Fibroblast of peridontal ligament (primary cell): ENCODE measurements around the gene TMEM163.
"Not testable (repeated sequence)": the region's sequence is repeated elsewhere in the genome, so short reads cannot be mapped to it uniquely, and the experiment has no call there.

Experiments used
- DNase-seq: peaks from one replicate; pipeline ENCODE4 v3.0.0-alpha.2; 2010; ENCODE audit errors: extremely low read depth

Gene TMEM163

GRCh38 chr2:134489732-134490384 is 228.9 kb downstream of the TMEM163 start:
- no peak for DNase-seq

GRCh38 chr2:134482766-134483340 is 235.9 kb downstream of the TMEM163 start:
- DNase-seq: no peak

GRCh38 chr2:134482131-134482723 is 236.6 kb downstream of the TMEM163 start:
- no peak for DNase-seq

GRCh38 chr2:134479696-134480330 is 239.0 kb downstream of the TMEM163 start:
- no peak for DNase-seq

- not testable (repeated sequence) for DNase-seq
These were observed 241.8 kb downstream of the TMEM163 start for GRCh38 chr2:134476982-134477381.

- no peak for DNase-seq
These were observed 248.1 kb downstream of the TMEM163 start for GRCh38 chr2:134470561-134471168.

- no peak for DNase-seq
These were observed 249.2 kb downstream of the TMEM163 start for GRCh38 chr2:134469516-134470115.

GRCh38 chr2:134468776-134469175 is 250.0 kb downstream of the TMEM163 start:
- DNase-seq: no peak

GRCh38 chr2:134468164-134468563 is 250.6 kb downstream of the TMEM163 start:
- DNase-seq: no peak

- peak; percentile 11 for DNase-seq
These were observed 252.7 kb downstream of the TMEM163 start for GRCh38 chr2:134466141-134466540.

GRCh38 chr2:134465228-134466105 is 253.3 kb downstream of the TMEM163 start:
- DNase-seq: no peak

GRCh38 chr2:134463699-134464022 is 255.1 kb downstream of the TMEM163 start:
- no peak for DNase-seq

GRCh38 chr2:134462791-134463698 is 255.8 kb downstream of the TMEM163 start:
- no peak for DNase-seq

GRCh38 chr2:134462275-134462674 is 256.5 kb downstream of the TMEM163 start:
- DNase-seq: no peak

- peak; percentile 36 for DNase-seq
These were observed 257.3 kb downstream of the TMEM163 start for GRCh38 chr2:134461511-134461910.

- peak; percentile 60 for DNase-seq
These were observed 258.2 kb downstream of the TMEM163 start for GRCh38 chr2:134460583-134460998.

GRCh38 chr2:134459706-134460406 is 258.9 kb downstream of the TMEM163 start:
- DNase-seq: no peak

- DNase-seq: no peak
These were observed 259.9 kb downstream of the TMEM163 start for GRCh38 chr2:134458950-134459349.

- no peak for DNase-seq
These were observed 260.3 kb downstream of the TMEM163 start for GRCh38 chr2:134458473-134458853.
